PFSK-1 (cell line): ENCODE measurements around the gene AADACL4.

Experiments used
- FOXP2 ChIP-seq: optimal IDR thresholded peaks from 2 replicates; pipeline ENCODE3; 2011; ENCODE audit warnings: borderline replicate concordance, control low read depth, inconsistent platforms; ENCODE audit not compliant: insufficient read depth; ENCODE audit errors: extremely low read length, extremely low read depth
- POLR2AphosphoS5 ChIP-seq: IDR thresholded peaks from 2 replicates; pipeline ENCODE4 v1.6.1; 2012; ENCODE audit warnings: low read depth, mild to moderate bottlenecking, control low read depth, low read length, moderate library complexity
- TAF1 ChIP-seq: IDR thresholded peaks from 2 replicates; pipeline ENCODE4 v1.6.1; 2012; ENCODE audit warnings: low read length, control low read depth, borderline replicate concordance; ENCODE audit not compliant: insufficient read depth
- TF ChIP-seq, protein P1 (sequence below), 2 experiments: IDR thresholded peaks; 2 replicates each; pipeline versions ENCODE4 v1.6.1 to v1.8.0; 2011 to 2012; ENCODE audit warnings: low read depth in 2 of 2, low read length in 2 of 2, control low read depth in 1 of 2, inconsistent platforms in 1 of 2, mild to moderate bottlenecking in 1 of 2, moderate library complexity in 1 of 2; ENCODE audit not compliant: insufficient read depth in 1 of 2

DNA sequence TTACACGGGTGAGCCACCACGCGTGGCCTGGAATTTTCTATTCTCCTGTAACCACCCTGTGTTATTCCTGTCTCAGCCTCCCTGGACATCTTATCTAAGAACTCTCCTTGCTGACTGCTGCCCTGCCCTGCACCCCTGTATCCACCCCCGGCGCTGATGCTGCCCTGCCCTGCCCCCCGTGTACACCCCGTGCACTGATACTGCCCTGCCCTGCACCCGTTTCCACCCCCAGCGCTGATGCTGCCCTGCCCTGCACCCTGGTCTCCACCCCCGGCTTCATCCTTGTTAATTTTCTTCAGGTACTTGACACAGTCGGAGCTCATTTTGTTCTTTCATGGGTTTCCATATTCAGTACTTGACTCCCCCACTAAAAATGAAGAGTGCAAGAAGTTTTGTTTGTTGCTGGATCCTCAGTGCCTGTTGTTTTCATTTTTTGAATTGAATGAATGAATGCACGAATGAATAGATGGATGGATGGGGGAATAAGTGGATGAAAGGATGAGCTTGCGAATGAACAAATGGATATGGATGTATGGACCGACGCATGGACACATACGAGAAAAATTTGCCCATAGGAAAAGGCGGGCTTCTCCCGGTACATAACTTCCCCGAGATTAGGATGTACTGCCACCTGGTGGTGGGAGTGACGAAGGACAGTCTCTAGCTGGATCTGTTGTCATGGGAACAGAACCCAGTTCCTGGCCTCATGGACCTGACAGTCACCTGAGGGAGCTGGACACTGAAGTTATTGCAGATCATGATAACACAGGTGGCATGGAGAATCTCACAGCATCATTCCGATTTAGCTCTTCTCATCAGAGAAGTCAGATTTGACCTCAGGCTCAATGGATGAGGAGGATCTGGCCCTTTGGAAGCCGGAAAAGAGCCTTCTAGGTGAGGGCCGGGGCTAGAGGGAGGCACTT is 14.9 kb downstream of the AADACL4 start:
- no peak for TF ChIP-seq POLR2AphosphoS5
- TF ChIP-seq, protein P1, sequence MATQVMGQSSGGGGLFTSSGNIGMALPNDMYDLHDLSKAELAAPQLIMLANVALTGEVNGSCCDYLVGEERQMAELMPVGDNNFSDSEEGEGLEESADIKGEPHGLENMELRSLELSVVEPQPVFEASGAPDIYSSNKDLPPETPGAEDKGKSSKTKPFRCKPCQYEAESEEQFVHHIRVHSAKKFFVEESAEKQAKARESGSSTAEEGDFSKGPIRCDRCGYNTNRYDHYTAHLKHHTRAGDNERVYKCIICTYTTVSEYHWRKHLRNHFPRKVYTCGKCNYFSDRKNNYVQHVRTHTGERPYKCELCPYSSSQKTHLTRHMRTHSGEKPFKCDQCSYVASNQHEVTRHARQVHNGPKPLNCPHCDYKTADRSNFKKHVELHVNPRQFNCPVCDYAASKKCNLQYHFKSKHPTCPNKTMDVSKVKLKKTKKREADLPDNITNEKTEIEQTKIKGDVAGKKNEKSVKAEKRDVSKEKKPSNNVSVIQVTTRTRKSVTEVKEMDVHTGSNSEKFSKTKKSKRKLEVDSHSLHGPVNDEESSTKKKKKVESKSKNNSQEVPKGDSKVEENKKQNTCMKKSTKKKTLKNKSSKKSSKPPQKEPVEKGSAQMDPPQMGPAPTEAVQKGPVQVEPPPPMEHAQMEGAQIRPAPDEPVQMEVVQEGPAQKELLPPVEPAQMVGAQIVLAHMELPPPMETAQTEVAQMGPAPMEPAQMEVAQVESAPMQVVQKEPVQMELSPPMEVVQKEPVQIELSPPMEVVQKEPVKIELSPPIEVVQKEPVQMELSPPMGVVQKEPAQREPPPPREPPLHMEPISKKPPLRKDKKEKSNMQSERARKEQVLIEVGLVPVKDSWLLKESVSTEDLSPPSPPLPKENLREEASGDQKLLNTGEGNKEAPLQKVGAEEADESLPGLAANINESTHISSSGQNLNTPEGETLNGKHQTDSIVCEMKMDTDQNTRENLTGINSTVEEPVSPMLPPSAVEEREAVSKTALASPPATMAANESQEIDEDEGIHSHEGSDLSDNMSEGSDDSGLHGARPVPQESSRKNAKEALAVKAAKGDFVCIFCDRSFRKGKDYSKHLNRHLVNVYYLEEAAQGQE (IDR thresholded peaks at IDR 0.05; ENCODE audit: insufficient read depth in 1 of 2, low read depth in 2 of 2, low read length in 2 of 2) = no peak
- TF ChIP-seq FOXP2 = no peak
- no peak for TF ChIP-seq TAF1
